ENCODE results near the gene LMTK3.

Gene LMTK3

DNA sequence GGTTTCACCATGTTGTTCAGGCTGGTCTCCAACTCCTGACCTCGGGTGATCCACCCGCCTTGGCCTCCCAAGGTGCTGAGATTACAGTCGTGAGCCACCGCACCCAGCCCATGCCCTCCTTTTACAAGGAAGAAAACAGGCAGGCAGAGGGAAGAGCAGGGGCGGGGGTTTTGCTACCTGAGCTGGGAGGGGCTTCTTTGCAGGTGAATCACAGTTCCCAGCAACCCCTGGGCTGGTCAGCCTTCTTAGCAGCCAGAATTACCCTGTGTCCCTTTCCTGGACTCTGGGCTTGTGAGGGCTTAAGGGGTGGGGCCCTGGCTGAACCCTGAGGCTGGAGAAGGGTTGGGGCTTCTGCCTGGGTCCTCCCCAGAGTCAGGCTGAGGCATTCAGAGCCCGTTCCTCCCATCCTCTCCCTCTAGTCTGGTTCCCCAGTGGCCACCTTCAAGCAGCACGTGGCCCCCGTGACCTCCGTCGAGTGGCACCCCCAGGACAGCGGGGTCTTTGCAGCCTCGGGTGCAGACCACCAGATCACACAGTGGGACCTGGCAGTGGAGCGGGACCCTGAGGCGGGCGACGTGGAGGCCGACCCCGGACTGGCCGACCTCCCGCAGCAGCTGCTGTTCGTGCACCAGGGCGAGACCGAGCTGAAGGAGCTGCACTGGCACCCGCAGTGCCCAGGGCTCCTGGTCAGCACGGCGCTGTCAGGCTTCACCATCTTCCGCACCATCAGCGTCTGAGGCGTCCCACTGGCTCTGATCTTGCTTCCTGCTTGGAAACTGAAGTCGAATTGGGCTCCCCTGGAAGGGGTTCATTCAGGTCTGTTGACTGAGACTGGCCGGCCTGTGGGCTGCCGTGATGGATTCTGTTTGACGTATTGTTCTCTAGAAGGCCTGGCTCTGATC is 59.1 kb downstream of the LMTK3 start:
- no peak overlapping the region for H3K4me3 ChIP-seq (replicated peaks in 1 of 2; ENCODE audit: low read depth in 2 of 2, low read length in 2 of 2)
- DNase-seq (ENCODE audit: low read depth in 2 of 2): no peak
- TF ChIP-seq, protein P1, sequence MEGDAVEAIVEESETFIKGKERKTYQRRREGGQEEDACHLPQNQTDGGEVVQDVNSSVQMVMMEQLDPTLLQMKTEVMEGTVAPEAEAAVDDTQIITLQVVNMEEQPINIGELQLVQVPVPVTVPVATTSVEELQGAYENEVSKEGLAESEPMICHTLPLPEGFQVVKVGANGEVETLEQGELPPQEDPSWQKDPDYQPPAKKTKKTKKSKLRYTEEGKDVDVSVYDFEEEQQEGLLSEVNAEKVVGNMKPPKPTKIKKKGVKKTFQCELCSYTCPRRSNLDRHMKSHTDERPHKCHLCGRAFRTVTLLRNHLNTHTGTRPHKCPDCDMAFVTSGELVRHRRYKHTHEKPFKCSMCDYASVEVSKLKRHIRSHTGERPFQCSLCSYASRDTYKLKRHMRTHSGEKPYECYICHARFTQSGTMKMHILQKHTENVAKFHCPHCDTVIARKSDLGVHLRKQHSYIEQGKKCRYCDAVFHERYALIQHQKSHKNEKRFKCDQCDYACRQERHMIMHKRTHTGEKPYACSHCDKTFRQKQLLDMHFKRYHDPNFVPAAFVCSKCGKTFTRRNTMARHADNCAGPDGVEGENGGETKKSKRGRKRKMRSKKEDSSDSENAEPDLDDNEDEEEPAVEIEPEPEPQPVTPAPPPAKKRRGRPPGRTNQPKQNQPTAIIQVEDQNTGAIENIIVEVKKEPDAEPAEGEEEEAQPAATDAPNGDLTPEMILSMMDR (IDR thresholded peaks at IDR 0.05; ENCODE audit: low read depth, low read length): no peak

DNA sequence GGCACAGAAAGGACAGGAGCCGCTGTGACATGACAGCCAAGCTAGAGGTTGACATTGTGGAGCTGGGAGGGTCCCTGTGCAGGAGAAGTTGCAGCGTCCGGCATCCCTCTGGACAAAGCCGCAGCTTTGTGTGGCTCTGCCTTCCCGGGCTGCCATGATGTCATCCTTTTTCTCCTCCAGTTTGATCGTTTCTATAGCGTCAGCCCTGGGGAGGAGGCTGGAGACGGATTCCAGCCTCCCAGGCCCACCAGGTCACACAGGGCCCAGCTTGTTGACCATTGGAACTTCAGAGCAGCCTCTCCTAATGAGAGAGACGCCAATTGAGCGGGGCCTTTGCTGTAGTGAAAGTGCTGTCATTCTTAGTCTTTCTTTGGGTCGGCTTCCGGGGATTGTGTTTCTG is 60.0 kb downstream of the LMTK3 start:
- no peak overlapping the region for H3K4me3 ChIP-seq (replicated peaks in 1 of 2; ENCODE audit: low read depth in 2 of 2, low read length in 2 of 2)
- TF ChIP-seq, protein P1 (IDR thresholded peaks at IDR 0.05; ENCODE audit: low read depth, low read length): no peak
- DNase-seq (ENCODE audit: low read depth in 2 of 2): no peak

DNA sequence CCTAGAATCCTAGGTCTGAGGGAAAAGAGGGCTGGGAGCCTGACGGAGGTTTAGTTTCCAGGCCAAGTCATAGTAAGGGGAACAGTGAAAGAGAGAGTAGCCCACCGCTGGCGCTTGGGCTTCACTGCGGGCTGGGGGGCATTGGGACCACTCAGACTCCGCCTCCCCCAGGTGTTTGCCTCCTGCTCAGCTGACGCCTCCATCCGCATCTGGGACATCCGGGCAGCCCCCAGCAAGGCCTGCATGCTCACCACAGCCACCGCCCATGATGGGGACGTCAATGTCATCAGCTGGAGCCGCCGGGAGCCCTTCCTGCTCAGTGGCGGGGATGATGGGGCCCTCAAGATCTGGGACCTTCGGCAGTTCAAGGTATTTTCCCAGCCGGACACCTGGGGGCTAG is 60.8 kb downstream of the LMTK3 start:
- TF ChIP-seq, protein P1 (IDR thresholded peaks at IDR 0.05; ENCODE audit: low read depth, low read length): no peak
- no peak for DNase-seq (ENCODE audit: low read depth in 2 of 2)
- no peak overlapping the region for H3K4me3 ChIP-seq (replicated peaks in 1 of 2; ENCODE audit: low read depth in 2 of 2, low read length in 2 of 2)

DNA sequence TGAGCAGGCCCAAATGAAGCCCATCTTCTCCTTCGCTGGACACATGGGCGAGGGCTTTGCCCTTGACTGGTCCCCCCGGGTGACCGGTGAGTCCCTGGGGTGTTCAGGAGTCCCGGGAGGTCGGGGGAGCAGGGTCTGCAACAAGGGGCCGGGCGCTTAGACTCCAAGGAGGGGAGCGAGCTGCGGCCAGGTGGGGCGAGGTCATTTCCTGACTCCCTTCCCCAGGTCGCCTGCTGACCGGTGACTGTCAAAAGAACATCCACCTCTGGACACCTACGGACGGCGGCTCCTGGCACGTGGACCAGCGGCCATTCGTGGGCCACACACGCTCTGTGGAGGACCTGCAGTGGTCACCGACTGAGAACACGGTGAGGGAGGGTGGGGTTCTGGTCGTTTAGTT is 61.2 kb downstream of the LMTK3 start:
- TF ChIP-seq, protein P1 (IDR thresholded peaks at IDR 0.05; ENCODE audit: low read depth, low read length): no peak

DNA sequence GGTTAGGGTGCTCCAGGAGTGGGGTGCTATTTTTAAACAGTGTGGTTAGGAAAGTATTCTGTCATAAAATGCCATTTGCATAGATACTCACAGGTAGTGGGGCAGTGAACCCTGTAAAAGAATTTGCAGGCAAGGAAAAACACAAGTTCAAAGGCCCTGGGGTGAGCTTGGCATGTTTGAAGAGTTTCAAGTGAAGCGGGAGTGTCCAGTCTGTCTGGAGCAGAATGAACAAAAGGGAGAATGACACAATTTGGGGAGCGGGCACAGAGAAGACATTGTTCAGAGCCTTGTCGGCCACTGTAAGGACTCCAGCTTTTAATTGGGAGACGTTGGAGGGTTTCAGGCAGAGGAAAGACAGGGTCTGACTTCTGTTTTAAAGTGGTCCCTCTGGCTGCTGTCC is 63.1 kb downstream of the LMTK3 start:
- no peak overlapping the region for H3K4me3 ChIP-seq (replicated peaks in 1 of 2; ENCODE audit: low read depth in 2 of 2, low read length in 2 of 2)
- no peak for DNase-seq (ENCODE audit: low read depth in 2 of 2)
- TF ChIP-seq, protein P1 (IDR thresholded peaks at IDR 0.05; ENCODE audit: low read depth, low read length): no peak

More for the DNA sequence above, 61.2 kb downstream of the LMTK3 start:
- H3K4me3 ChIP-seq (replicated peaks in 1 of 2; ENCODE audit: low read depth in 2 of 2, low read length in 2 of 2): no peak overlapping the region
- DNase-seq (ENCODE audit: low read depth in 2 of 2): no peak

DNA sequence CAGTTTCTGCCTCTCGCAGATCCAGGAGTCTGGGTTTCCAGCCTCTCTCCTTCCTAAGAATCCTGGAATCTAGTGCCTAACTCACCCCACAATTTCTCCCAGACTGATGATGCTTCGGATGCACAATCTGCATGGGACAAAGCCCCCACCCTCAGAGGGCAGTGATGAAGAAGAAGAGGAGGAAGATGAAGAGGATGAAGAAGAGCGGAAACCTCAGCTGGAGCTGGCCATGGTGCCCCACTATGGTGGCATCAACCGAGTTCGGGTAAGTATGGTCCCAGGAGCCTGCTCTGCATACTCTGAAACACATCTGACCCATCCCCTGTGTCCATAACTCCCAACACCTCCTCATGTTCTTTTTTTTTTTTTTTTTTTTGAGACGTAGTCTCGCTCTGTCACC is 65.1 kb downstream of the LMTK3 start:
- TF ChIP-seq, protein P1 (IDR thresholded peaks at IDR 0.05; ENCODE audit: low read depth, low read length): no peak
- H3K4me3 ChIP-seq (replicated peaks in 1 of 2; ENCODE audit: low read depth in 2 of 2, low read length in 2 of 2): peak overlapping the region; percentile 85 to 99
- DNase-seq (ENCODE audit: low read depth in 2 of 2): no peak
